Liver (tissue), 9 donors: ENCODE data around the gene DENND1C. TPM values are rescaled to one million over a fixed set of nuclear protein-coding genes. Genes with fewer than 3 reads are reported as not detected.

Experiments
- DNase-seq: peaks from one replicate; pipeline ENCODE4 v3.0.0-alpha.2; 2017; ENCODE audit warnings: low spot score
- H3K27ac ChIP-seq, 2 donors: one replicate each; pipeline ENCODE4 v1.7.0; 2013; ENCODE audit warnings: inconsistent platforms in 2 of 2, low read length in 2 of 2, control low read depth in 1 of 2, low read depth in 1 of 2, mild to moderate bottlenecking in 1 of 2
- H3K27me3 ChIP-seq, 4 donors: one replicate each; pipeline versions ENCODE4 v1.6.1 to v1.7.0; 2013; ENCODE audit warnings: low read length in 3 of 4, inconsistent platforms in 1 of 4, mild to moderate bottlenecking in 1 of 4, moderate library complexity in 1 of 4; ENCODE audit not compliant: control insufficient read depth in 4 of 4, insufficient read depth in 4 of 4
- H3K36me3 ChIP-seq, 4 donors: one replicate each; pipeline versions ENCODE4 v1.6.1 to v1.7.0; 2013; ENCODE audit warnings: low read length in 3 of 4, mild to moderate bottlenecking in 3 of 4, low read depth in 1 of 4, moderate library complexity in 1 of 4; ENCODE audit not compliant: control insufficient read depth in 4 of 4, insufficient read depth in 3 of 4
- H3K4me1 ChIP-seq, 4 donors: one replicate each; pipeline versions ENCODE4 v1.6.1 to v1.7.0; 2013; ENCODE audit warnings: low read length in 3 of 4, mild to moderate bottlenecking in 3 of 4, moderate library complexity in 1 of 4; ENCODE audit not compliant: control insufficient read depth in 4 of 4, insufficient read depth in 4 of 4
- H3K4me3 ChIP-seq, 3 donors: one replicate each; pipeline versions ENCODE4 v1.6.1 to v1.7.0; 2013; ENCODE audit warnings: low read length in 3 of 3, control low read depth in 1 of 3, low read depth in 1 of 3, mild to moderate bottlenecking in 1 of 3
- H3K9ac ChIP-seq, 2 donors: one replicate each; pipeline ENCODE4 v1.7.0; 2013; ENCODE audit warnings: low read length in 2 of 2, mild to moderate bottlenecking in 2 of 2, moderate library complexity in 2 of 2, control low read depth in 1 of 2, low read depth in 1 of 2
- H3K9me3 ChIP-seq, 4 donors: one replicate each; pipeline versions ENCODE4 v1.6.1 to v1.7.0; 2013; ENCODE audit warnings: low read length in 3 of 4; ENCODE audit not compliant: control insufficient read depth in 4 of 4
- EGR1 ChIP-seq, 2 donors: IDR thresholded peaks; 2 replicates each; pipeline ENCODE4 v1.6.1; 2016 to 2018; ENCODE audit warnings: antibody characterized with exemption in 2 of 2, low read depth in 2 of 2
- FOXA1 ChIP-seq: IDR thresholded peaks from 2 replicates; pipeline ENCODE4 v1.6.1; 2016; ENCODE audit warnings: antibody characterized with exemption
- FOXA2 ChIP-seq: IDR thresholded peaks from 2 replicates; pipeline ENCODE4 v1.6.1; 2016; ENCODE audit warnings: antibody characterized with exemption
- GABPA ChIP-seq, 2 donors: IDR thresholded peaks in 1 of 2; conservative IDR thresholded peaks in 1 of 2; 2 replicates each; pipeline ENCODE4 v1.6.1; 2016; ENCODE audit warnings: antibody characterized with exemption in 2 of 2, mild to moderate bottlenecking in 1 of 2, moderate library complexity in 1 of 2
- HNF4A ChIP-seq, 2 donors: conservative IDR thresholded peaks; 2 replicates each; pipeline ENCODE4 v1.6.1; 2016; ENCODE audit warnings: antibody characterized with exemption in 2 of 2, mild to moderate bottlenecking in 2 of 2
- HNF4G ChIP-seq: IDR thresholded peaks from 2 replicates; pipeline ENCODE4 v1.6.1; 2016; ENCODE audit warnings: antibody characterized with exemption
- NR2F2 ChIP-seq: IDR thresholded peaks from 2 replicates; pipeline ENCODE4 v1.6.1; 2016; ENCODE audit warnings: antibody characterized with exemption
- RAD21 ChIP-seq, 2 donors: IDR thresholded peaks; 2 replicates each; pipeline ENCODE4 v1.6.1; 2016; ENCODE audit warnings: antibody characterized with exemption in 2 of 2, mild to moderate bottlenecking in 2 of 2
- RXRA ChIP-seq, 2 donors: IDR thresholded peaks; 2 replicates each; pipeline ENCODE4 v1.6.1; 2017 to 2018; ENCODE audit warnings: antibody characterized with exemption in 2 of 2, mild to moderate bottlenecking in 1 of 2
- TAF1 ChIP-seq: conservative IDR thresholded peaks from 2 replicates; pipeline ENCODE4 v1.6.1; 2016; ENCODE audit warnings: antibody characterized with exemption, mild to moderate bottlenecking
- WGBS: extraction: QIAGEN DNeasy Blood & Tissue Kit; methylation state at CpG from one replicate; pipeline ENCODE4 v1.1.7; 2013; 5-methylcytosine and 5-hydroxymethylcytosine counted together
- polyA plus RNA-seq, 2 donors: library from polyadenylated mRNA; stranded (reverse) in 1 of 2; unstranded in 1 of 2; fragments of 200-250 nt in 1 of 2; fragments of >200 nt in 1 of 2; fragmentation: Nextera tagmentation in 1 of 2; extraction: Ambion mirVana in 1 of 2; gene quantifications; one replicate each; pipeline versions ENCODE4 v1.2.1 to v1.2.3, GENCODE V29; 2013 to 2015
- total RNA-seq, 2 donors: library from RNA; depleted of rRNA; stranded (reverse); fragments of >200 nt; gene quantifications; one replicate each; pipeline ENCODE4 v1.2.3, GENCODE V29; 2014
- TF ChIP-seq, protein P1 (sequence below): IDR thresholded peaks from 2 replicates; pipeline ENCODE4 v1.6.1; 2016; ENCODE audit warnings: antibody characterized with exemption
- TF ChIP-seq, protein P2 (sequence below): IDR thresholded peaks from 2 replicates; pipeline ENCODE4 v1.6.1; 2016; ENCODE audit warnings: antibody characterized with exemption
- TF ChIP-seq, protein P3 (sequence below): IDR thresholded peaks from 2 replicates; pipeline ENCODE4 v1.6.1; 2016; ENCODE audit warnings: antibody characterized with exemption, mild to moderate bottlenecking
- donor health status: healthy.
- donor health status: healthy.
- donor health status: healthy.
- donor health status: healthy.
- donor health status: healthy.

Gene DENND1C
- total and polyA plus RNA-seq, 4 donors = 0.99 to 1.5 (median 1.2) TPM

DNA sequence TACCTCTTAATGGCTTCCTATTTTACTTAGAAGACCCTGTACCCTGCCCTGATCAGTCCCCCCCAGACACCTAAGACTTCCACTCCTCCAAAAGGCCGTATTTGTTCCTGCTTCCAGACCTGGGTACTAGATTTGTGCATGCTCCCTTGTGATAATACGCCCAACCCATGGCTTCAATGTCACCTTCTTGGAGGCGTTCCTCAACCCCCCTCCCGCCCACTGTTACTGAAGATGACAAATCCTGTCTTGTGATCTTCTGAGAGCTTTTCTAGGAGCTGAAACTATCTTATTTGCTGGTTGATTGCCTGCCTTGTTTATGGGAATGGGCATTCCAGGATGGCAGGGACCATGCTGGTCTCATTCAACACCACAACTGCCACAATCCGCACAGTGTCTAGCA, 31.4 kb downstream of the DENND1C start:
- H3K9me3 ChIP-seq = peaks cover 3 to 10% (median 5%) of the 10 kb centered on the region in 4 donors
- H3K4me3 ChIP-seq = no peak overlapping the region
- H3K36me3 ChIP-seq = peaks cover 4 to 38% (median 30%) of the 10 kb centered on the region in 4 donors
- no peaks in the 10 kb centered on the region for H3K4me1 ChIP-seq
- H3K9ac ChIP-seq = no peak overlapping the region
- no peak for DNase-seq
- H3K27me3 ChIP-seq = no peaks in the 10 kb centered on the region
- H3K27ac ChIP-seq = no peak overlapping the region
- 99% methylated on average over 5 of the region's 5 CpGs for WGBS
- TF ChIP-seq FOXA2 (no peak), HNF4A (conservative IDR thresholded peaks at IDR 0.05) (no peak), GABPA (IDR thresholded peaks at IDR 0.05 in 1 of 2, conservative IDR thresholded peaks at IDR 0.05 in 1 of 2) (no peak), NR2F2 (no peak)
- TF ChIP-seq, protein P1, sequence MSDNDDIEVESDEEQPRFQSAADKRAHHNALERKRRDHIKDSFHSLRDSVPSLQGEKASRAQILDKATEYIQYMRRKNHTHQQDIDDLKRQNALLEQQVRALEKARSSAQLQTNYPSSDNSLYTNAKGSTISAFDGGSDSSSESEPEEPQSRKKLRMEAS = no peak

DNA sequence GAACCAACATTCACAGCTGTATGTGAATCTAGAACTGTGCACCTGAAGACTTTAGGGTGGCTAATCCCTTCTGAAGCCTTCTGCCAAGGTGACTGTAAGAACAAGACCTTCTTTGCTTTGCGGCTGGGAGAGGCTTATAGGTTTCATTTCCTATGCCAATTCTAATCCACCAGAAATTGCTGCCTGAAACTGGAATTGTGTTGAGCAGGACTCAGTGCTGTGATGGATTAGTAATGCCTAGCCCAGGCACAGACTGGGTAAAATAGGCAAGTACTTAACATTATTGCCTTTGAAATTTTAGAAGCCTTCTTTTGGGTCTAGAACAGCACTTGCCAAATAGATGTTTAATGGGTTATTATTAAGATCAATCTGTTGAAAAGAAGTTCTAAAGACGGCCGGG, 33.5 kb downstream of the DENND1C start:
- no peak overlapping the region for H3K27ac ChIP-seq
- TF ChIP-seq RXRA (IDR thresholded peaks at IDR 0.05) = no peak
- TF ChIP-seq EGR1 (IDR thresholded peaks at IDR 0.05; ENCODE audit: low read depth in 2 of 2) = no peak
- TF ChIP-seq HNF4G = no peak
- no peak for TF ChIP-seq GABPA (IDR thresholded peaks at IDR 0.05 in 1 of 2, conservative IDR thresholded peaks at IDR 0.05 in 1 of 2)
- no peak for TF ChIP-seq TAF1
- TF ChIP-seq RAD21 (IDR thresholded peaks at IDR 0.05) = no peak
- no peak for TF ChIP-seq FOXA1
- TF ChIP-seq, protein P2, sequence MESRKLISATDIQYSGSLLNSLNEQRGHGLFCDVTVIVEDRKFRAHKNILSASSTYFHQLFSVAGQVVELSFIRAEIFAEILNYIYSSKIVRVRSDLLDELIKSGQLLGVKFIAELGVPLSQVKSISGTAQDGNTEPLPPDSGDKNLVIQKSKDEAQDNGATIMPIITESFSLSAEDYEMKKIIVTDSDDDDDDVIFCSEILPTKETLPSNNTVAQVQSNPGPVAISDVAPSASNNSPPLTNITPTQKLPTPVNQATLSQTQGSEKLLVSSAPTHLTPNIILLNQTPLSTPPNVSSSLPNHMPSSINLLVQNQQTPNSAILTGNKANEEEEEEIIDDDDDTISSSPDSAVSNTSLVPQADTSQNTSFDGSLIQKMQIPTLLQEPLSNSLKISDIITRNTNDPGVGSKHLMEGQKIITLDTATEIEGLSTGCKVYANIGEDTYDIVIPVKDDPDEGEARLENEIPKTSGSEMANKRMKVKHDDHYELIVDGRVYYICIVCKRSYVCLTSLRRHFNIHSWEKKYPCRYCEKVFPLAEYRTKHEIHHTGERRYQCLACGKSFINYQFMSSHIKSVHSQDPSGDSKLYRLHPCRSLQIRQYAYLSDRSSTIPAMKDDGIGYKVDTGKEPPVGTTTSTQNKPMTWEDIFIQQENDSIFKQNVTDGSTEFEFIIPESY = no peak
- TF ChIP-seq HNF4A (conservative IDR thresholded peaks at IDR 0.05) = no peak
- DNase-seq = no peak
- H3K9me3 ChIP-seq = no peaks in the 10 kb centered on the region
- 96% methylated on average over 3 of the region's 3 CpGs for WGBS
- H3K9ac ChIP-seq = no peak overlapping the region
- peaks cover 4 to 26% (median 12%) of the 10 kb centered on the region in 4 donors for H3K36me3 ChIP-seq
- no peaks in the 10 kb centered on the region for H3K4me1 ChIP-seq
- H3K4me3 ChIP-seq = no peak overlapping the region
- no peaks in the 10 kb centered on the region for H3K27me3 ChIP-seq

DNA sequence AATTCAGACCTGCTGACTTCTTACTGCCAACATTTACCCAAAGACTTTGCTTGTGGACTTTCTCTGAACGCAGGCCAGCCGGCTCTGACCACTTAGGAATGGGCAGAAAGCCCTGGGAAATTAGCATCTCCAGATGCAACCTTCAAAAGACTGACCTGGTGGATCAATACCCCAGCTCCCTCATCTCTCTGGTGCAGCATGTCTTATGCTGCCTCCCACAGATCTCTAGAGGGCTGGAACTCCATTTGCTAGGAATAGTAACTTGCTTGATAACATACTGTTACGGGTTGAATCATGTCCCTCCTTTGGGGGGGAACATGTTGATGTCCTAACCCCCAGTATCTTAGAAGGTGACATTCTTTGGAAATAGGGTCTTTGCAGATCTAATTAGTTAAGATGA, 35.1 kb downstream of the DENND1C start:
- Histone ChIP-seq H3K9me3 (no peaks in the 10 kb centered on the region), H3K27ac (no peak overlapping the region), H3K4me1 (no peaks in the 10 kb centered on the region), H3K4me3 (no peak overlapping the region), H3K9ac (no peak overlapping the region), H3K27me3 (no peaks in the 10 kb centered on the region), H3K36me3 (peaks cover 3 to 23% (median 8%) of the 10 kb centered on the region in 4 donors)
- no peak for DNase-seq
- WGBS = 96% methylated on average over 3 of the region's 3 CpGs
- TF ChIP-seq, protein P3, sequence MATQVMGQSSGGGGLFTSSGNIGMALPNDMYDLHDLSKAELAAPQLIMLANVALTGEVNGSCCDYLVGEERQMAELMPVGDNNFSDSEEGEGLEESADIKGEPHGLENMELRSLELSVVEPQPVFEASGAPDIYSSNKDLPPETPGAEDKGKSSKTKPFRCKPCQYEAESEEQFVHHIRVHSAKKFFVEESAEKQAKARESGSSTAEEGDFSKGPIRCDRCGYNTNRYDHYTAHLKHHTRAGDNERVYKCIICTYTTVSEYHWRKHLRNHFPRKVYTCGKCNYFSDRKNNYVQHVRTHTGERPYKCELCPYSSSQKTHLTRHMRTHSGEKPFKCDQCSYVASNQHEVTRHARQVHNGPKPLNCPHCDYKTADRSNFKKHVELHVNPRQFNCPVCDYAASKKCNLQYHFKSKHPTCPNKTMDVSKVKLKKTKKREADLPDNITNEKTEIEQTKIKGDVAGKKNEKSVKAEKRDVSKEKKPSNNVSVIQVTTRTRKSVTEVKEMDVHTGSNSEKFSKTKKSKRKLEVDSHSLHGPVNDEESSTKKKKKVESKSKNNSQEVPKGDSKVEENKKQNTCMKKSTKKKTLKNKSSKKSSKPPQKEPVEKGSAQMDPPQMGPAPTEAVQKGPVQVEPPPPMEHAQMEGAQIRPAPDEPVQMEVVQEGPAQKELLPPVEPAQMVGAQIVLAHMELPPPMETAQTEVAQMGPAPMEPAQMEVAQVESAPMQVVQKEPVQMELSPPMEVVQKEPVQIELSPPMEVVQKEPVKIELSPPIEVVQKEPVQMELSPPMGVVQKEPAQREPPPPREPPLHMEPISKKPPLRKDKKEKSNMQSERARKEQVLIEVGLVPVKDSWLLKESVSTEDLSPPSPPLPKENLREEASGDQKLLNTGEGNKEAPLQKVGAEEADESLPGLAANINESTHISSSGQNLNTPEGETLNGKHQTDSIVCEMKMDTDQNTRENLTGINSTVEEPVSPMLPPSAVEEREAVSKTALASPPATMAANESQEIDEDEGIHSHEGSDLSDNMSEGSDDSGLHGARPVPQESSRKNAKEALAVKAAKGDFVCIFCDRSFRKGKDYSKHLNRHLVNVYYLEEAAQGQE = no peak
